GM12875 (cell line): ENCODE data around the gene EVX2.

Source experiments
- H3K4me3 ChIP-seq: one replicate; pipeline ENCODE4 v1.5.1; 2011; ENCODE audit warnings: low read depth, low read length, control low read depth
- TF ChIP-seq, protein P1 (sequence below): IDR thresholded peaks from 2 replicates; pipeline ENCODE4 v1.5.1; 2011; ENCODE audit warnings: low read depth, mild to moderate bottlenecking, control low read depth, inconsistent platforms, low read length, moderate library complexity, borderline replicate concordance; ENCODE audit not compliant: insufficient read depth

EVX2 gene

DNA sequence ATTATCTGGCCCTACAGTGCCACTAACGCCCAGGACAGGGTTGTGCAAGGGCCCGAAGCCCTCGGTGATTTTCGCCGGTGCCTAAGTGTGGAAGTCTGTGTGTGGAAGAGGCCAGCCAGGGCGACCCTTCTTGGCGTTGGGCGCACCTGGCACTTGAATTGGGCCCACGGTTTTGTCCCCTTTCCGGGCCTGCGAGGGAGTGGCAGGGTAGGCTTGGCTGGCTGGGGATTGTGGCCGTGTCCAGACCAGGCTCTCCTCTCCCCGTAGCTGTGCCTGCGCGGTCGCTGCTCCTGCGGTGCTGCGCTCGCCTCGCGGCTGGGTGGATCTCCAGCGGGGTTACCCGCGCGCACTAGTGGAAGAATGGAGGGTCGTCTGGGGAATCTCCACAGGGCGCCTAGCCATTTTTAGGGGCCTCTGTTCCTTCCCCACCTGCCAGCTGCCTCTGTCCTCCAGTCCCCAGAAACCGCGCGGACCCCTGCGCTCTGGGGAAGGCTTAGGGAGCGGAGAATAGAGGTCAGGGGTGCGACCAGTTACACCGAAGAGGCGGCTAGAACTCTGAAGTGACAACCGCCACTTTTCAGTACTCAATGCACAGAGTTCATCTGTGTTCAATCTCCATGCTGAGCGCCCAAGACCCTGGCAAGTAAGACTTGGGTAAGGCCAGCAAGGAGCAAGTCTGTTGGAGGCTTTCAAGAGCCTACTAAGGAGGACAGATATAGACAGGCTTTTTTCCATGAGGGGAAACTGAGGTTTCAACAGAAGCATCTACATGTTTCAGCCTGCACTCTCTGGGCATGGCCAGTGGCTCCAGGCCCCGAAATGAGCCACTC, 16.0 kb downstream of the EVX2 start:
- H3K4me3 ChIP-seq: no peak overlapping the region
- TF ChIP-seq, protein P1, sequence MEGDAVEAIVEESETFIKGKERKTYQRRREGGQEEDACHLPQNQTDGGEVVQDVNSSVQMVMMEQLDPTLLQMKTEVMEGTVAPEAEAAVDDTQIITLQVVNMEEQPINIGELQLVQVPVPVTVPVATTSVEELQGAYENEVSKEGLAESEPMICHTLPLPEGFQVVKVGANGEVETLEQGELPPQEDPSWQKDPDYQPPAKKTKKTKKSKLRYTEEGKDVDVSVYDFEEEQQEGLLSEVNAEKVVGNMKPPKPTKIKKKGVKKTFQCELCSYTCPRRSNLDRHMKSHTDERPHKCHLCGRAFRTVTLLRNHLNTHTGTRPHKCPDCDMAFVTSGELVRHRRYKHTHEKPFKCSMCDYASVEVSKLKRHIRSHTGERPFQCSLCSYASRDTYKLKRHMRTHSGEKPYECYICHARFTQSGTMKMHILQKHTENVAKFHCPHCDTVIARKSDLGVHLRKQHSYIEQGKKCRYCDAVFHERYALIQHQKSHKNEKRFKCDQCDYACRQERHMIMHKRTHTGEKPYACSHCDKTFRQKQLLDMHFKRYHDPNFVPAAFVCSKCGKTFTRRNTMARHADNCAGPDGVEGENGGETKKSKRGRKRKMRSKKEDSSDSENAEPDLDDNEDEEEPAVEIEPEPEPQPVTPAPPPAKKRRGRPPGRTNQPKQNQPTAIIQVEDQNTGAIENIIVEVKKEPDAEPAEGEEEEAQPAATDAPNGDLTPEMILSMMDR: no peak

DNA sequence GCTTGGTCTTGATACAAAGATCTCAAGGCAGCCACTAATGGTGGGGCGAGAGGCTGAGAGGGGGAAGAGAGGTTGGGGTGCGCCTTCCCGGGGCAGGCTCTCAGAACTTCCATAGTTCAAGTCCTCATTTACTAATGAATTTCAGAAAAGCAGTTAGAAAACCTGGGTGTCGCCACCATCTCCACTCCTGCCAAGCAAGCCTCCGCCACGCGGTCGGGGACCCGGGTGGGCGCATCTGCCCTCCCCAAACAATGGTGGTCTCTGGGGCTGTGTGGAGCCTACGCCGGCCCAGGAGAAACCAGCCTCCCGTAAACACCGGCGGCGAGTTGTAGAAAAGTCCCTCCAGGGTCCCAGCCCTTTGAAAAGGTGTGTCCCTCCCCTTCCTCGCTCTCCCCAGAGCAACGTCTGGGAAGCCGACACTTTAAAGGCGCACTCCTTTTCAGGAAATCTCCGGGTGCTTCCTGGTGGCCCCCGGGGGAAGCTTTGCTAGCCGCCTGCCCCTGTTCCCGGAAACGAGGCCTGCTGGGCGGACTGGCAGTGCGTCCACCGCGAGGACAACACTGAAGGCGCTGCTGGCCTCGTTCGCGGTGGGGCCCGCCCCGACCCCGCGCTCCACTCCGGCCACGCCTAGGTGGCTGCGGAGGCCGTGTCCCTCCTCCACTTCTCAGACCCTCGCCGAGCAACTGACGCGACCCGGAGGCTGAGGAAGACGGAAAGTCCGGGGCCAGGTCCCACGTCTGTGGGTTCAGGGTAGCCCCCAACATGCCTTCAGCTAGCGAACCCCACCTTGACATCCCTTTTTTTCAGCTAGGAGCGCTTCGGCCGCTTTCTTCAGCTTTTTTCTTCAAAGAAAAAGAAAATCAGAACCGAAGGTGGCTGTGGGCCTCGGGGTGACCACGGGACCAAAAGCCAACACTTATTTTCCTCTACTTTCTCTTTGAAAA, 16.8 kb downstream of the EVX2 start:
- H3K4me3 ChIP-seq: no peak overlapping the region
- TF ChIP-seq, protein P1: no peak

DNA sequence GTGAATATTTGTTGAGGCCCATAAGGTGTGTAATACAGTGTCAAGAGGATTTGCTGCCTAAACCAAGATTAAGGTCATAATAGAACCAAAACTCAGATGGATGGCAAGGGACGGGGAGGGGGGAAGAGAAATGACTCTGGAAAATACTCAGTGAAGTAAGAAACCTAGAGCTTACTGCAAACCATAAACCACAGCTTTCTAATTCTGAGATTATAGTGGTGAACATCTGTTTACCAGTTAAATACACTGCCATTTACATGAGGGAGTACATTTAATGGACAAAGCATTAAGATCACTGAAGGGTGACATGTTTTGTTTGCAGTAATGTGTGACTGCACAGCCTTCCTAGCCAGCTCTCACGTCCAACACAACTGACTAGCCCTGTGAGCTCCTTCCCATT, 19.8 kb downstream of the EVX2 start:
- TF ChIP-seq, protein P1: no peak

DNA sequence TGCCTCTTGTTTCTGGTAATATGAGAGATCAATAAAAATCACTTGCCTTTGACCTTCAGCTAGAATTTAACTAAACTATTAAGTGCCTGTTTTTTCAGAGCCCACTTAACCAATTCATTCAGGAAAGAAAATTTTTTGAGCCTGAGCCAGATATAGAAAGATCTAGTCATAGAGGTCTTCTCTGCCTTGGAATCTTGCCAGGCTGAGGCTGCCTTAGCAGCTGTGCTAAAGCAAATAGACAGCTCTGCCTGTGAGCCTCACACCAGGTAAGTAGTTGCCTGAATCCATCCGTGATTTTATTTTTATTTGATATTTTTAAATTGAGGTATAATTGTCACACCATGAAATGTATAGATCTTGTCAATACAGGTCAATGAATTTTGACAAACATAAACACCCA, 27.4 kb downstream of the EVX2 start:
- TF ChIP-seq, protein P1: no peak
- H3K4me3 ChIP-seq: no peak overlapping the region

More for the DNA sequence above, 19.8 kb downstream of the EVX2 start:
- no peak overlapping the region for H3K4me3 ChIP-seq

DNA sequence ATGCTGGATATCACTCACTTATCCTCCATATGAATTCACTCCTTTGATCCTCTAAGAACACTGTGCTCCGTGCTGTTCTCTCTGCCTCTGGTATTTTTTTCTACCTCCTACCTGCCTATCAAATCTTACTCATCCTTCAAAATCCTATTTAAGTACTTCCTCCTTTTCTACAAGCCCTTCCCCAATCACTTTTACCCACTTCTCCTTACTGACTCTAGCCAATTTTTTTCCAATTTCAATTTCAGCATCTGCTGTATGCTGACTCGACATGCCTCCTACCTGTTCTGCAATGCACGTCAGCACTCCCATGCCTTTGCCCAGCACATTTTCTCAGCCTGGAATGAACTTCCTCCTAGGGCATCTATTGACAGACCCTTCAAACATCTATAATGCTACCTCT, 44.4 kb downstream of the EVX2 start:
- TF ChIP-seq, protein P1: no peak
- H3K4me3 ChIP-seq: no peak overlapping the region

DNA sequence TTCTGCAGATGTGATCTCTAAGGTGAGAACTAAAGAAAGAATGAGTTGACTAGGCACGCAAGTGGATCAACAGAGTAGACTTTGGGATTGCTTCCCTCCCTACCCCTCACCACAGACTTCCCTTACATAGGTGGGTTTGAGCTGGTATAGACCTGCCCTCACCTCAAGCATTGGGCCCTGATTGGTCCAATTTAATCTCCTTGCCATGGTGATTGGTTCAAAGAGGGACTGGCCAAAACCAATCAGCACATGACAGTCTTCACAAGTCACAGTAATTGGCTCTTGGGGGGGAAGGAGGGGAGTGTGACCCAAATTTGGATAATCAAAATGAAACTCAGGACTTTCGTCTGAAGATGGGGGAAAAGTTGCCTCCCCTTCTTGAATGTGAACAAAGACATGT, 45.1 kb downstream of the EVX2 start:
- TF ChIP-seq, protein P1: no peak
- H3K4me3 ChIP-seq: no peak overlapping the region
